HepG2 (cell line): ENCODE results near the gene FBXO41. TPM values are rescaled to one million over a fixed set of nuclear protein-coding genes. Genes with fewer than 3 reads are reported as not detected.

Experiments used
- ARNTL ChIP-seq: sonication (generic); formaldehyde crosslinking; IDR thresholded peaks from 2 replicates; pipeline ENCODE4 v1.4.0; 2020; ENCODE audit warnings: mild to moderate bottlenecking, missing genetic modification reagents
- DNMT3B ChIP-seq: conservative IDR thresholded peaks from 2 replicates; pipeline ENCODE4 v1.6.1; 2016; ENCODE audit warnings: missing biosample characterization, control low read depth
- DR1 ChIP-seq: sonication (generic); formaldehyde crosslinking; IDR thresholded peaks from 2 replicates; pipeline ENCODE4 v1.8.0; 2021; ENCODE audit warnings: mild to moderate bottlenecking, missing genetic modification reagents, inconsistent platforms
- GABPB1 ChIP-seq: IDR thresholded peaks from 2 replicates; pipeline ENCODE4 v1.6.1; 2016; ENCODE audit warnings: mild to moderate bottlenecking, missing genetic modification reagents, moderate library complexity, missing compliant biosample characterization
- KAT2B ChIP-seq: fragments of 150-350 bp; IDR thresholded peaks from 2 replicates; pipeline ENCODE4 v1.6.1; 2014; ENCODE audit warnings: low read depth, low read length, borderline replicate concordance
- MYNN ChIP-seq: sonication (generic); formaldehyde crosslinking; IDR thresholded peaks from 2 replicates; pipeline ENCODE4 v1.4.0; 2020; ENCODE audit warnings: mild to moderate bottlenecking, low read depth, missing genetic modification reagents
- NAIF1 ChIP-seq: sonication (generic); formaldehyde crosslinking; IDR thresholded peaks from 2 replicates; pipeline ENCODE4 v1.5.0; 2020; ENCODE audit warnings: mild to moderate bottlenecking, missing genetic modification reagents, borderline replicate concordance
- NFATC3 ChIP-seq: sonication (generic); formaldehyde crosslinking; IDR thresholded peaks from 2 replicates; pipeline ENCODE4 v1.5.1; 2020; ENCODE audit warnings: mild to moderate bottlenecking, missing genetic modification reagents
- RBAK ChIP-seq: sonication (generic); formaldehyde crosslinking; IDR thresholded peaks from 2 replicates; pipeline ENCODE4 v1.5.1; 2020; ENCODE audit warnings: mild to moderate bottlenecking, missing genetic modification reagents
- SNRNP70 ChIP-seq: fragments of 200-400 bp; formaldehyde crosslinking; IDR thresholded peaks from 2 replicates; pipeline ENCODE4 v1.6.1; 2017; ENCODE audit warnings: mild to moderate bottlenecking, low read depth, low read length, moderate library complexity
- TBL1XR1 ChIP-seq: fragments of 150-350 bp; IDR thresholded peaks from 2 replicates; pipeline ENCODE4 v1.6.1; 2014; ENCODE audit warnings: borderline replicate concordance, low read length; ENCODE audit not compliant: partially characterized antibody
- TBX2 ChIP-seq: sonication (generic); formaldehyde crosslinking; IDR thresholded peaks from 2 replicates; pipeline ENCODE4 v1.5.0; 2020; ENCODE audit warnings: missing genetic modification reagents, mild to moderate bottlenecking, borderline replicate concordance
- THYN1 ChIP-seq: sonication (generic); formaldehyde crosslinking; IDR thresholded peaks from 2 replicates; pipeline ENCODE4 v1.8.1; 2023; ENCODE audit warnings: low read depth, mild to moderate bottlenecking, moderate library complexity, missing genetic modification reagents, borderline replicate concordance
- ZBTB10 ChIP-seq: sonication (generic); formaldehyde crosslinking; IDR thresholded peaks from 2 replicates; pipeline ENCODE4 v1.4.0; 2020; ENCODE audit warnings: missing genetic modification reagents, borderline replicate concordance
- ZBTB38 ChIP-seq: sonication (generic); formaldehyde crosslinking; IDR thresholded peaks from 2 replicates; pipeline ENCODE4 v1.5.1; 2020; ENCODE audit warnings: mild to moderate bottlenecking, missing genetic modification reagents
- ZNF331 ChIP-seq: sonication (generic); formaldehyde crosslinking; IDR thresholded peaks from 2 replicates; pipeline ENCODE4 v1.4.0; 2020; ENCODE audit warnings: missing genetic modification reagents
- ZNF367 ChIP-seq: sonication (generic); formaldehyde crosslinking; IDR thresholded peaks from 2 replicates; pipeline ENCODE4 v1.4.0; 2020; ENCODE audit warnings: missing genetic modification reagents, borderline replicate concordance
- ZNF580 ChIP-seq: IDR thresholded peaks from 2 replicates; pipeline ENCODE4 v1.6.1; 2016; ENCODE audit warnings: low read depth, borderline replicate concordance
- ZNF619 ChIP-seq: sonication (generic); formaldehyde crosslinking; IDR thresholded peaks from 2 replicates; pipeline ENCODE4 v1.4.0; 2020; ENCODE audit warnings: mild to moderate bottlenecking, missing genetic modification reagents
- ZNF768 ChIP-seq: sonication (generic); formaldehyde crosslinking; IDR thresholded peaks from 2 replicates; pipeline ENCODE4 v1.4.0; 2020; ENCODE audit warnings: missing genetic modification reagents
- ZNF891 ChIP-seq: sonication (generic); formaldehyde crosslinking; IDR thresholded peaks from 2 replicates; pipeline ENCODE4 v1.5.0; 2020; ENCODE audit warnings: mild to moderate bottlenecking, missing genetic modification reagents
- polyA plus RNA-seq, 8 experiments: library from polyadenylated mRNA; depleted of rRNA in 3 of 8; stranded (reverse) in 7 of 8; unstranded in 1 of 8; fragments of >200 nt; fragmentation: Illumina TruSeq in 4 of 8; extraction: Trizol in 4 of 8; gene quantifications; 2 replicates each; pipeline versions ENCODE4 v1.2.1 to v1.2.3, GENCODE V29; 2011 to 2016; ENCODE audit warnings: low read depth in 4 of 8, missing spikeins in 1 of 8, mixed read lengths in 1 of 8; ENCODE audit not compliant: insufficient read depth in 1 of 8
- total RNA-seq, 5 experiments: library from RNA; depleted of rRNA; stranded (reverse); fragments of >200 nt; fragmentation: Illumina TruSeq; extraction: Trizol; gene quantifications; 2 replicates each; pipeline ENCODE4 v1.2.3, GENCODE V29; 2016; ENCODE audit warnings: low read depth in 1 of 5
- TF ChIP-seq, protein P1 (sequence below): sonication (generic); formaldehyde crosslinking; IDR thresholded peaks from 2 replicates; pipeline ENCODE4 v1.8.0; 2022; ENCODE audit warnings: mild to moderate bottlenecking, missing genetic modification reagents, borderline replicate concordance
- TF ChIP-seq, protein P2 (sequence below): sonication (generic); formaldehyde crosslinking; IDR thresholded peaks from 2 replicates; pipeline ENCODE4 v1.4.0; 2020; ENCODE audit warnings: missing genetic modification reagents

Gene FBXO41
- total and polyA plus RNA-seq, 2 of the 13 experiments (the other 11 are each of a cell fraction or from before 2014, with no cell fraction given) = 4.2 to 10.3 TPM

DNA sequence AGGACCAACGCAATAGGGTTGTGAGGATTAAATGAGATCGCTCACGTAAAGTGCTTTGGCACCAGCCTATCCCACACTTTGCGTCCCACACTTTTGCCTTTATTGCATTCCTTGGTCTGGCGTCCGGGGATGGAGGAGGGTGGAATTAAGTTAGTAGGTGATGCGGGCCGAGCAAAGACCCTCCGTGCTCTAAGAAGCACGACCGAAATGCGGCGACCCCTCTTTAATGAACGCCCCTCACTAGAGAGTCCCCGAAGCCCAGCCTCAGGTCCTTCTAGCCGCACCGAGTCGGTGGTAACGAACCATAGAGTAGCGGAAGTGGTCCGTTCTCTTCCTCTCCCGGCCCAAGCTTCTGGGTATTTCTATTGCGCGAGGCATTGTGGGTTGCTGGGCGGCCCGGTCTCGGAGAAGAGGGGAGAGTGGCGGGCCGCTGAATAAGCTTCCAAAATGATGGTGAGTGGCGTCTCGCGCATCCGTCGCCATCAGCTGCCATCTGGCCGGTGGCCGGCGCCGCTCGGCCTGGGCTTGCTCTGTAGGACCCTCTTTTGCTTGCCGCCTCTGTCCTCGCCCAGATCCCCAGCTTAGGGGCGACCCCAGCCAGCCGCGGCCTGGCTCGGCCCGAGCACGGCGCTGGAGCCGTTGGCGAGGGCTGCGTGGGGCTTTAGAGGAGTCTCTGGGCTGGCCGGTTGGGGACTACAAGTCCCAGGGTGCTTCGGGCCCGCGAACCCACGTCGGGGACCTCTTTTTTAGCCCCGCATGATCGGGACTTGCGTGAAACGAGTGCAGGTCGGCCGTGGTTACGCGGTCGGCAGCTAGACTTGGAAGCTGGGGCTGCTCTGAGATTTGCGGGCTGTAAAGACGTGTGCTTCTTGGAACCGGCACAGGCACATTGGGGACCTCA lies 50.1 kb downstream of the FBXO41 start, which contains the start of gene CCT7 (continued):
- TF ChIP-seq THYN1 (CRISPR knock-in tag) (0 out of 2 replicates have a peak, but pooled peaks have one; percentile 55), ZNF331 (CRISPR knock-in tag) (peak; percentile 74), MYNN (peak; percentile 75; the same call in 1 of the 2 replicates), NAIF1 (CRISPR knock-in tag) (peak; percentile 84), ZNF367 (CRISPR knock-in tag) (peak; percentile 59; the same call in 1 of the 2 replicates), ARNTL (CRISPR knock-in tag) (peak; percentile 77), NFATC3 (CRISPR knock-in tag) (no peak), SNRNP70 (no peak), ZBTB10 (CRISPR knock-in tag) (peak; percentile 78; the same call in 1 of the 2 replicates), DNMT3B (peak; percentile 81; the same call in 1 of the 2 replicates), KAT2B (no peak), TBL1XR1 (peak; percentile 64), DR1 (CRISPR knock-in tag) (peak; percentile 99), RBAK (CRISPR knock-in tag) (no peak), ZNF619 (0 out of 2 replicates have a peak, but pooled peaks have one; percentile 83), ZNF580 (CRISPR knock-in tag) (0 out of 2 replicates have a peak, but pooled peaks have one; percentile 82), ZBTB38 (CRISPR knock-in tag) (peak; percentile 35; the same call in 1 of the 2 replicates), ZNF768 (CRISPR knock-in tag) (peak; percentile 93), ZNF891 (peak; percentile 79; the same call in 1 of the 2 replicates), GABPB1 (CRISPR knock-in tag) (peak; percentile 96), TBX2 (CRISPR knock-in tag) (peak; percentile 47; the same call in 1 of the 2 replicates)
- TF ChIP-seq, protein P1, sequence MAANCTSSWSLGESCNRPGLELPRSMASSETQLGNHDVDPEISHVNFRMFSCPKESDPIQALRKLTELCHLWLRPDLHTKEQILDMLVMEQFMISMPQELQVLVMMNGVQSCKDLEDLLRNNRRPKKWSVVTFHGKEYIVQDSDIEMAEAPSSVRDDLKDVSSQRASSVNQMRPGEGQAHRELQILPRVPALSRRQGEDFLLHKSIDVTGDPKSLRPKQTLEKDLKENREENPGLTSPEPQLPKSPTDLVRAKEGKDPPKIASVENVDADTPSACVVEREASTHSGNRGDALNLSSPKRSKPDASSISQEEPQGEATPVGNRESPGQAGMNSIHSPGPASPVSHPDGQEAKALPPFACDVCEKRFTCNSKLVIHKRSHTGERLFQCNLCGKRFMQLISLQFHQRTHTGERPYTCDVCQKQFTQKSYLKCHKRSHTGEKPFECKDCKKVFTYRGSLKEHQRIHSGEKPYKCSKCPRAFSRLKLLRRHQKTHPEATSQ (CRISPR knock-in tag) = peak; percentile 78; the same call in 1 of the 2 replicates
- TF ChIP-seq, protein P2, sequence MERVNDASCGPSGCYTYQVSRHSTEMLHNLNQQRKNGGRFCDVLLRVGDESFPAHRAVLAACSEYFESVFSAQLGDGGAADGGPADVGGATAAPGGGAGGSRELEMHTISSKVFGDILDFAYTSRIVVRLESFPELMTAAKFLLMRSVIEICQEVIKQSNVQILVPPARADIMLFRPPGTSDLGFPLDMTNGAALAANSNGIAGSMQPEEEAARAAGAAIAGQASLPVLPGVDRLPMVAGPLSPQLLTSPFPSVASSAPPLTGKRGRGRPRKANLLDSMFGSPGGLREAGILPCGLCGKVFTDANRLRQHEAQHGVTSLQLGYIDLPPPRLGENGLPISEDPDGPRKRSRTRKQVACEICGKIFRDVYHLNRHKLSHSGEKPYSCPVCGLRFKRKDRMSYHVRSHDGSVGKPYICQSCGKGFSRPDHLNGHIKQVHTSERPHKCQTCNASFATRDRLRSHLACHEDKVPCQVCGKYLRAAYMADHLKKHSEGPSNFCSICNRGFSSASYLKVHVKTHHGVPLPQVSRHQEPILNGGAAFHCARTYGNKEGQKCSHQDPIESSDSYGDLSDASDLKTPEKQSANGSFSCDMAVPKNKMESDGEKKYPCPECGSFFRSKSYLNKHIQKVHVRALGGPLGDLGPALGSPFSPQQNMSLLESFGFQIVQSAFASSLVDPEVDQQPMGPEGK (CRISPR knock-in tag) = peak; percentile 66
